OCI-LY1 (cell line): Measurements from ENCODE around the gene WNT16.

Source experiments
- CTCF ChIP-seq: fragments of 200-600 bp; sonication (generic), shearing (Covaris generic); IDR thresholded peaks from 2 replicates; pipeline ENCODE4 v1.5.1; 2017; ENCODE audit warnings: mild to moderate bottlenecking, antibody characterized with exemption, low read length, moderate library complexity, mixed read lengths
- EZH2 ChIP-seq: fragments of 200-600 bp; sonication (generic), shearing (Covaris generic); IDR thresholded peaks from 2 replicates; pipeline ENCODE4 v1.8.0; 2017; ENCODE audit warnings: borderline replicate concordance, mixed run types, mild to moderate bottlenecking, antibody characterized with exemption, low read length, moderate library complexity, mixed read lengths

GRCh38 chr7:121297843-121298242, 31.0 kb upstream of the WNT16 start:
- no peak for TF ChIP-seq CTCF
- no peak for TF ChIP-seq EZH2
